ENCODE results near the gene GABBR2.

DNA sequence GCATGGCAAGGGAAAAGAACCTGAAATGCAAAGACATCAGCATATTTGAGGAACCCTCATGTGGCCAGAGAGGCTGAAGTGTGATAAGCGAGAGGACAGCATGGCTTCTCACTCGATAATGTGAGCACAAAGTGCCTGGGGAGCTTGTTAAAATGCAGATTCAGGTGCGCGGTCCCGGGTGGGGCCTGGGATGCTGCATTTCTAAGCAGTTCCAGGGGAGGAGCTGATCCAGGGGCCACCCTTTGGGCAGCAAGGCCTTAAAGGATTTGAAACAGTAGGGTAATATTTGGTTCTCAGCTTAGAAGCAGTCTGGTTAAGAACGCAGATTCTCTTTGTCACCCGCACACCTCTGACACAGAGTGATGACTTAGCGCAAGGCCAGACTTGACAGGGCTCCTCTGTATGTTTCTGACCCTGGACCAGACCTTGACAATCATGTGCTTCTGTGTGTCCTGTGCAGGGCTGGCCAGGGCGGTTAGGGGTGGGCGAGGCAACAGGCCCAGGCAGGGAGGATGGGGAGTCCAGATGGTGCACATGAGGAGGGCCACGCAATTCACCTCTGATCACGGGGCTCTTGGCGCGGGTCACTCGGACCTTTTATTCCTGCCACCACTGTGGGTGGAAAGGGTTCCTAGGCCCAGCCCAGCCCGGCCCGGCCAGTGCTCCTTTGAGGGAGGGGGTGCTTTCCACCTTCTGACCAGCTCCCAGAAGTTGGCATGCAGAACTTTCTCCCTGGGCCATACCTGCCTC is 390.5 kb downstream of the GABBR2 start:
- TF ChIP-seq, protein P1, sequence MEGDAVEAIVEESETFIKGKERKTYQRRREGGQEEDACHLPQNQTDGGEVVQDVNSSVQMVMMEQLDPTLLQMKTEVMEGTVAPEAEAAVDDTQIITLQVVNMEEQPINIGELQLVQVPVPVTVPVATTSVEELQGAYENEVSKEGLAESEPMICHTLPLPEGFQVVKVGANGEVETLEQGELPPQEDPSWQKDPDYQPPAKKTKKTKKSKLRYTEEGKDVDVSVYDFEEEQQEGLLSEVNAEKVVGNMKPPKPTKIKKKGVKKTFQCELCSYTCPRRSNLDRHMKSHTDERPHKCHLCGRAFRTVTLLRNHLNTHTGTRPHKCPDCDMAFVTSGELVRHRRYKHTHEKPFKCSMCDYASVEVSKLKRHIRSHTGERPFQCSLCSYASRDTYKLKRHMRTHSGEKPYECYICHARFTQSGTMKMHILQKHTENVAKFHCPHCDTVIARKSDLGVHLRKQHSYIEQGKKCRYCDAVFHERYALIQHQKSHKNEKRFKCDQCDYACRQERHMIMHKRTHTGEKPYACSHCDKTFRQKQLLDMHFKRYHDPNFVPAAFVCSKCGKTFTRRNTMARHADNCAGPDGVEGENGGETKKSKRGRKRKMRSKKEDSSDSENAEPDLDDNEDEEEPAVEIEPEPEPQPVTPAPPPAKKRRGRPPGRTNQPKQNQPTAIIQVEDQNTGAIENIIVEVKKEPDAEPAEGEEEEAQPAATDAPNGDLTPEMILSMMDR (conservative IDR thresholded peaks at IDR 0.05) = no peak
- TF ChIP-seq ZFX (IDR thresholded peaks at IDR 0.05) = no peak
